AG09319 (cell line): Measurements from ENCODE around the gene RHBDF1.

ENCODE experiments used
- DNase-seq: peaks from one replicate; pipeline ENCODE4 v3.0.0-alpha.2; 2010; ENCODE audit warnings: low read depth; ENCODE audit errors: extremely low read depth
- CTCF ChIP-seq: IDR thresholded peaks from 2 replicates; pipeline ENCODE4 v1.5.1; 2011; ENCODE audit warnings: low read depth, mild to moderate bottlenecking, inconsistent platforms, low read length, moderate library complexity

The RHBDF1 gene

DNA sequence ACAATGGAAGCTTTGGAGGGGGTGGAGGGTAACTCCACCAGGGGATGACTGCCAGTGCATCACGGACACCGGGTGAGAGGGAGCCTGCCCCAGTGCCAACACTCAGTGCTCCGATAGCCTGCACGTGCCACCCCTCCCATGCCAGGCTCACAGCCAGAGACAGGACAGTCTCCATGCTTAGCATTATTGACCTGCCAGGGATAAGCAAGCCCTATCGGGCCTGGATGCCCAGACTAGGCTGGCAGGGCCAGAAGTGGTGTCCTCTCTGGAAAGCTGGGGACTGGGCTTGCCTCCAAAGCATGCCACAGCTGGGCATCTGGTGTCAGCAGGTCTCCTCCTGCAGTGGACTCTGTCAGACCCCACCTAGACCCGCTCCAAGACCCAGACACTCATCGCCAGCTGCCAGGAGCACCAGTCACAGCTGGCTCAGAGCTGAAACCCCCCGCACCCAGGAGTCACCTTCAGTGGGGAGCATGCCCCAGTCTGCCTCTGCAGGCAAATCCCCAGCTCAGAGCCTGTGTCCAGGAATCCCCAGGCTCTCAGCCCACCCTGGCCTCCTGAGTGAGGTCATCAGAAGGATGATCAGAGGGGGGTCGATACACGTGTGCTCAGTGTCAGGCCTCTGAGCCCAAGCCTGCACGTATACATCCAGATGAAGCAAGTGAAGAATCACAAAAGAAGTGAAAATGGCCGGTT, 1.8 kb upstream of the RHBDF1 start:
- TF ChIP-seq CTCF = no peak
- DNase-seq = no peak

GRCh38 chr16:71540-72401, 660 bp downstream of the RHBDF1 start:
- no peak for DNase-seq
- TF ChIP-seq CTCF = no peak

GRCh38 chr16:71210-71539, 1.3 kb downstream of the RHBDF1 start:
- DNase-seq = no peak
- no peak for TF ChIP-seq CTCF

GRCh38 chr16:69181-69580, 3.2 kb downstream of the RHBDF1 start:
- no peak for DNase-seq
- TF ChIP-seq CTCF = no peak

- no peak for TF ChIP-seq CTCF
- no peak for DNase-seq
Measured at GRCh38 chr16:67884-68789, 4.3 kb downstream of the RHBDF1 start.

DNA sequence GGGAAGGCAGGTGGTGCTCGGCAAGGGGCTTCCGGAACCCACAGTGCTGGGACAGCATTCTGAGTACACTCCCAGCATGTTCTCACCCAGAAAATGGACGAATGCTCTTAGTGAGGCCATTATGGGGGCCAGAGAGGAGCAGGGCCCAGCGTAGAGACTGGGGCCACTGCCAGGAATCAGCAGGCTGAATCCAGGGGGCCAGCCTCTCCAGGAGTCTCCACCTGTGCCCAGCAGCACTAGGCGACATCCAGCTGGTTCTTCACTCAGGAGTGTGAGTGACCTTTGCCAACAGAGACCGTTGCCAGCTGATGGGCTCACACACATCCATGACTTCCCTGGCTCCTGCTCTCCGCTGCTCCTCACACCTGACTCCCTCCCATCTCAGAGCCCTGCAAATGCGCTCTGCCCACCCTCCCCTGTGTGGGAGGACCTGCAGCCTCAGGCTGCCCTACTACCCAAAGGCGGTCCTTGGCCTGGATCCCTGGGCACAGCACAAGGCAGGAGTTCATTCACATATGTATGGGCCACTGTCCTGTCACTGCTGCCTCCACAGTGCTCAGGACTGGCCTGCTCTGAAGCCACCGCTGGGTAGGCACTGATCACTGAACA, 5.1 kb downstream of the RHBDF1 start:
- DNase-seq = no peak
- TF ChIP-seq CTCF = no peak
